K562 (cell line): ENCODE data around the gene NDOR1. TPM values are rescaled to one million over a fixed set of nuclear protein-coding genes. Genes with fewer than 3 reads are reported as not detected.

Experiments
- BRD4 ChIP-seq: fragments of 200-600 bp; sonication (generic); IDR thresholded peaks from 2 replicates; pipeline ENCODE4 v1.6.1; 2017; ENCODE audit warnings: inconsistent platforms
- CREB1 ChIP-seq, 2 experiments: sonication (generic) in 1 of 2; formaldehyde crosslinking in 1 of 2; IDR thresholded peaks; 2 replicates each; pipeline versions ENCODE4 v1.6.1 to v1.8.0; 2012 to 2022; ENCODE audit warnings: inconsistent platforms in 1 of 2, mild to moderate bottlenecking in 1 of 2, missing genetic modification reagents in 1 of 2, moderate library complexity in 1 of 2
- DNMT1 ChIP-seq: fragments of 450-650 bp; IDR thresholded peaks from 2 replicates; pipeline ENCODE4 v1.6.1; 2016; ENCODE audit warnings: antibody characterized with exemption, mild to moderate bottlenecking
- ETV6 ChIP-seq, 3 experiments: fragments of 150-350 bp in 1 of 3; sonication (generic) in 1 of 3; formaldehyde crosslinking in 1 of 3; IDR thresholded peaks; 2 replicates each; pipeline versions ENCODE4 v1.6.1 to v1.8.0; 2014 to 2022; ENCODE audit warnings: borderline replicate concordance in 2 of 3, low read depth in 2 of 3, antibody characterized with exemption in 1 of 3, low read length in 1 of 3, mild to moderate bottlenecking in 1 of 3, missing genetic modification reagents in 1 of 3
- GABPB1 ChIP-seq: sonication (generic); formaldehyde crosslinking; IDR thresholded peaks from 2 replicates; pipeline ENCODE4 v1.8.0; 2022; ENCODE audit warnings: mild to moderate bottlenecking, missing genetic modification reagents
- GTF2B ChIP-seq: IDR thresholded peaks from 2 replicates; pipeline ENCODE4 v1.6.1; 2011; ENCODE audit not compliant: insufficient read length; ENCODE audit errors: extremely low read depth
- JUND ChIP-seq, 2 experiments: IDR thresholded peaks; 2 replicates in 1 of 2; 3 replicates in 1 of 2; pipeline ENCODE4 v1.6.1; 2011; ENCODE audit warnings: borderline replicate concordance in 2 of 2, low read depth in 2 of 2, low read length in 2 of 2, improper control_type of control experiment in 1 of 2, missing biosample characterization in 1 of 2, missing genetic modification characterization in 1 of 2, missing genetic modification reagents in 1 of 2
- MBD1 ChIP-seq: fragments of 250-450 bp; sonication (Bioruptor Pico); IDR thresholded peaks from 2 replicates; pipeline ENCODE4 v1.8.0; 2022; ENCODE audit warnings: inconsistent platforms
- MTA3 ChIP-seq: fragments of 450-650 bp; formaldehyde crosslinking; IDR thresholded peaks from 2 replicates; pipeline ENCODE4 v1.6.1; 2017; ENCODE audit warnings: mild to moderate bottlenecking, borderline replicate concordance
- MYC ChIP-seq, 2 experiments: fragments of 250-450 bp in 1 of 2; sonication (Bioruptor Pico) in 1 of 2; IDR thresholded peaks; 2 replicates each; pipeline versions ENCODE4 v1.5.1 to v1.6.1; 2012 to 2021; ENCODE audit warnings: low read depth in 2 of 2, borderline replicate concordance in 1 of 2, improper control_type of control experiment in 1 of 2, low read length in 1 of 2, mild to moderate bottlenecking in 1 of 2, moderate library complexity in 1 of 2
- NR2F6 ChIP-seq: fragments of 450-650 bp; formaldehyde crosslinking; IDR thresholded peaks from 2 replicates; pipeline ENCODE4 v1.4.0; 2020; ENCODE audit warnings: mild to moderate bottlenecking
- RERE ChIP-seq: sonication (generic); formaldehyde crosslinking; IDR thresholded peaks from 2 replicates; pipeline ENCODE4 v1.8.0; 2023; ENCODE audit warnings: missing genetic modification reagents, mild to moderate bottlenecking, borderline replicate concordance
- SMARCA4 ChIP-seq: fragments of 450-650 bp; IDR thresholded peaks from 2 replicates; pipeline ENCODE4 v1.6.1; 2016
- SPI1 ChIP-seq: IDR thresholded peaks from 2 replicates; pipeline ENCODE4 v1.6.1; 2011; ENCODE audit warnings: low read depth, low read length, control low read depth, borderline replicate concordance
- TAF7 ChIP-seq: fragments of 450-650 bp; IDR thresholded peaks from 2 replicates; pipeline ENCODE4 v1.6.1; 2016; ENCODE audit warnings: missing genetic modification characterization, missing compliant biosample characterization
- TCF15 ChIP-seq: fragments of 250-450 bp; sonication (Bioruptor Pico); IDR thresholded peaks from 2 replicates; pipeline ENCODE4 v1.8.0; 2022; ENCODE audit warnings: moderate library complexity, mild to moderate bottlenecking, inconsistent platforms
- THRAP3 ChIP-seq: fragments of 450-650 bp; IDR thresholded peaks from 2 replicates; pipeline ENCODE4 v1.6.1; 2016; ENCODE audit warnings: mild to moderate bottlenecking, inconsistent platforms, borderline replicate concordance
- ZKSCAN1 ChIP-seq: fragments of 150-350 bp; IDR thresholded peaks from 2 replicates; pipeline ENCODE4 v1.6.1; 2016; ENCODE audit warnings: low read depth, low read length
- ZNF347 ChIP-seq: fragments of 450-650 bp; formaldehyde crosslinking; IDR thresholded peaks from 2 replicates; pipeline ENCODE4 v1.4.0; 2020; ENCODE audit warnings: low read depth, mild to moderate bottlenecking, moderate library complexity
- polyA plus RNA-seq, 8 experiments: library from polyadenylated mRNA; depleted of rRNA in 4 of 8; stranded (reverse) in 5 of 8; unstranded in 3 of 8; fragments of >200 nt; fragmentation: Nextera tagmentation in 2 of 8; fragmentation: Illumina TruSeq in 1 of 8; extraction: Ambion mirVana in 2 of 8; extraction: Trizol in 1 of 8; gene quantifications; 2 replicates each; pipeline versions ENCODE4 v1.2.1 to v1.2.3, GENCODE V29; 2011 to 2014; ENCODE audit warnings: inconsistent platforms in 1 of 8, missing spikeins in 1 of 8
- total RNA-seq, 7 experiments: library from RNA; depleted of rRNA in 6 of 7; stranded (reverse); fragments of >200 nt in 6 of 7; fragmentation: Illumina TruSeq in 2 of 7; extraction: Trizol in 2 of 7; gene quantifications; 2 replicates each; pipeline versions ENCODE4 v1.2.1 to v1.2.3, GENCODE V29; 2011 to 2021; ENCODE audit warnings: low replicate concordance in 1 of 7

Gene NDOR1
- total and polyA plus RNA-seq, 9 of the 15 experiments (the other 6 are each of a cell fraction or from before 2014, with no cell fraction given): 0.06 to 36.9 (median 6.9) TPM

- no peak for TF ChIP-seq MBD1
- peak; percentile 40; the same call in 1 of the 2 replicates for TF ChIP-seq CREB1 (IDR thresholded peaks at IDR 0.05)
- peak; percentile 65 for TF ChIP-seq CREB1 (CRISPR knock-in tag; IDR thresholded peaks at IDR 0.05)
- TF ChIP-seq ZKSCAN1: no peak
- TF ChIP-seq BRD4: no peak
- TF ChIP-seq SMARCA4: no peak
- TF ChIP-seq MYC (IDR thresholded peaks at IDR 0.05; ENCODE audit: low read depth, low read length): peak; percentile 95
- peak; percentile 74; the same call in 1 of the 2 replicates for TF ChIP-seq MYC (CRISPR knock-in tag; IDR thresholded peaks at IDR 0.05; ENCODE audit: borderline replicate concordance, low read depth)
- TF ChIP-seq NR2F6: no peak
- peak; percentile 81 for TF ChIP-seq GABPB1 (CRISPR knock-in tag)
- TF ChIP-seq SPI1: no peak
- no peak for TF ChIP-seq ETV6 (IDR thresholded peaks at IDR 0.05; ENCODE audit: borderline replicate concordance in 1 of 2, low read depth in 2 of 2, low read length in 1 of 2)
- TF ChIP-seq ETV6 (CRISPR knock-in tag; IDR thresholded peaks at IDR 0.05; ENCODE audit: borderline replicate concordance): no peak
- TF ChIP-seq THRAP3: no peak
- no peak for TF ChIP-seq TAF7 (tag)
- no peak for TF ChIP-seq TCF15
- peak; percentile 35 for TF ChIP-seq MTA3
- TF ChIP-seq JUND (IDR thresholded peaks at IDR 0.05; ENCODE audit: borderline replicate concordance, low read depth, low read length): 0 out of 2 replicates have a peak, but pooled peaks have one; percentile 4
- no peak for TF ChIP-seq JUND (tag; IDR thresholded peaks at IDR 0.05; ENCODE audit: borderline replicate concordance, low read depth, low read length)
- TF ChIP-seq RERE (CRISPR knock-in tag): 0 out of 2 replicates have a peak, but pooled peaks have one; percentile 83
- no peak for TF ChIP-seq ZNF347
- no peak for TF ChIP-seq DNMT1
- TF ChIP-seq GTF2B: no peak
These were observed 34.9 kb downstream of the NDOR1 start (continued) for GRCh38 chr9:137240318-137240840.
